ENCODE measurements around the gene UTS2B.

The UTS2B gene

DNA sequence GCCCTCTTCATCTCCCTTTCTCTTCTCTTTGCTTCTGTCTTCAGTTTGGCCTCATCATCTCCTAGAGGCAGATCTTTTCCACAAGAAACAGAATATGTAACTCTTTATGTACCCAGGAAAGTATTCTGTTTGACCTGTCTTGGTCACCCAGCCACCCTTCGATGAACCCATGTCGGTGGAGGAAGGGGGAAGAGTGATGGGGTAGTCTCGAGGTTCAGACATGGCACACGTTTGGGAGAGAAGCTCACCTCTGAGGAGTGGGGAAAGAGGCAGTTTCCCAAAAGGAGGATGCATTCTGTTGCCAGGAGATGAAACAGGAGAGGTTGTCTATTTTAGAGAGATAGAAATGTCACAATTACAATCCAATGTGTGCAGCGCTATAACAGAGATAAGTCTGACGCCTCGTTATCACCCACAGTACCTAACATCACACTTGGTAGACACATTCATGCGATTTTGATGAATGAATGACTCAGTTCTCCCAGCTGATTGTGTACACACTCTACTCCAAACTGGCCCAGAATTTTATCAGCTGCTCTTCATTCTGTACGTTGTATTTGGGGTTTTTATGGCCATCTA is 1.9 kb downstream of the UTS2B start:
- no peak for FAIRE-seq
- no peak for TF ChIP-seq CTCF (IDR thresholded peaks at IDR 0.05; ENCODE audit: insufficient read depth, missing control alignments)
- DNase-seq (ENCODE audit: insufficient read length, low spot score) = no peak

DNA sequence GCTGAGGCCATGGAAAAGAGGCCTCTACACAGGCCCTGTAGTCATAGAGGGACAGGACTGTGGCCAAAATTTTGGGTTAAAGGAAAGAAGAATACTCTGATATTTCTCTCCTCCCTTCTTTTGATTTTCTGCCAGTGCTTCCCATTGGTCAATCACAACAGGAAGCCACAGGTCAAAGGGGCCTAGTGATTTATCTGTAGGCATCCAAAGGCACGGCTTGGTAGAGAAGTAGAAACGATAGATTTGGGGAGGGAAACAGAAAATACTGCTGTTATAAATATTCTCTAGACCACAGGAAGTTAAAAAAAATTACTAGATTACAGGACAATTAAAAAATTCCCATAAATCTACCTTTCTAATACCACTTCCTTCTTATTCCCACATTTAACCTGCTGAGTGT is 2.8 kb downstream of the UTS2B start:
- FAIRE-seq = no peak
- DNase-seq (ENCODE audit: insufficient read length, low spot score) = no peak
- TF ChIP-seq CTCF (IDR thresholded peaks at IDR 0.05; ENCODE audit: insufficient read depth, missing control alignments) = no peak

GRCh38 chr3:191324936-191325335 is 5.4 kb downstream of the UTS2B start:
- FAIRE-seq (no peak), DNase-seq (ENCODE audit: insufficient read length, low spot score) (no peak)
- no peak for TF ChIP-seq CTCF (IDR thresholded peaks at IDR 0.05; ENCODE audit: insufficient read depth, missing control alignments)

DNA sequence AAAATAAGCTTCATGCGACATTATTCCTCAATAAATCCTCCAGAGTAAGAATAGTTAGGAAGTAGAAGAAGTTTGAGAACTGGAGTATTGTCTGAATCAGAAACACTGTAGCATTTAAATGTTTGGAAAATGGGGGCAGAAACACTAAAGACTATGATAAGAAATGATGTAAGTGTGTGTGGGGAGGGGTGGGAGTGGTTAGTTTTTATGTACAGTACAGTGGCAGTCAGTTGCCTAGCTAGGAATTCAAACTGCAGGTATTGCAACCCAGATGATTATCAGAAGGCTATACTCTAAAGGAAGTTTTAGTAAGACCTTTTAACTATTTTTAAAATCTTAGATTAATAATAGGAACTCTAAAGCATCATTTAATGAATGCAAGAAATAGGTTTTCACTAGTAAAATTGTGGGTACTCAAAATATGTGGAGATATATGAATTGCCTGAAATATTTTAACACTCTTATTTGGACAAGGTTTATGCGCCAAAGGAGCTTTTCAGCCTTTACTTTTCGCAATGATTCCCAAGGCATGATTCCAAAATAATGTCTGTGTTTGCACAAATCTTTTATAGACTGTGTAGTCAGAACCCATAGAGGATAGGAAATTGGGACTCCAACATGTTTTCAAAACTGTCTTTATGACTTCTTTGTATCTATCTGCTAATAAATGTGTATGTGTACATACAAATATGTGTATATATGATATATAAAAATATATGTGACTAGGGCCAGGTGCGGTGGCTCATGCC is 9.1 kb downstream of the UTS2B start:
- DNase-seq (ENCODE audit: insufficient read length, low spot score) (no peak), FAIRE-seq (no peak)
- TF ChIP-seq CTCF (IDR thresholded peaks at IDR 0.05; ENCODE audit: insufficient read depth, missing control alignments) = no peak

DNA sequence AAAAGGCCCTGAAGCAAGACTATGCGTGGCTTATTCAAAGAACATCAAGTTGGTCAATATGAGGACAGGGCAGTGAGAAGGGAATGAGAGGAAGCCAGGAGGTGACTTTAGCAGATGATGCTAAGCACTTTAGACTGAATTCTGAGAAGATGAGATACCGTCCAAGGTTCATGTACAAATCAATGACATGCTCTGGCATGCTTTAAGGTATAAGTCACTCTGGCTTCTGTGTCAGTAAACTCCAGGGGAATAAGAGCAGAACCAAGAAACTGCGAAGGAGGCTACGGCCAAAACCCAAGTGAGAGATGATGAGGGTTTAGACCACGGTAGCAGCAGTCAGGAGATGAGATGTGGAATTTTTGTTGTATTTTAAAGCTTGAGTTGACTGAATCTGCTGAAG is 10.0 kb downstream of the UTS2B start:
- no peak for TF ChIP-seq CTCF (IDR thresholded peaks at IDR 0.05; ENCODE audit: insufficient read depth, missing control alignments)
- FAIRE-seq = no peak
- DNase-seq (ENCODE audit: insufficient read length, low spot score) = no peak

DNA sequence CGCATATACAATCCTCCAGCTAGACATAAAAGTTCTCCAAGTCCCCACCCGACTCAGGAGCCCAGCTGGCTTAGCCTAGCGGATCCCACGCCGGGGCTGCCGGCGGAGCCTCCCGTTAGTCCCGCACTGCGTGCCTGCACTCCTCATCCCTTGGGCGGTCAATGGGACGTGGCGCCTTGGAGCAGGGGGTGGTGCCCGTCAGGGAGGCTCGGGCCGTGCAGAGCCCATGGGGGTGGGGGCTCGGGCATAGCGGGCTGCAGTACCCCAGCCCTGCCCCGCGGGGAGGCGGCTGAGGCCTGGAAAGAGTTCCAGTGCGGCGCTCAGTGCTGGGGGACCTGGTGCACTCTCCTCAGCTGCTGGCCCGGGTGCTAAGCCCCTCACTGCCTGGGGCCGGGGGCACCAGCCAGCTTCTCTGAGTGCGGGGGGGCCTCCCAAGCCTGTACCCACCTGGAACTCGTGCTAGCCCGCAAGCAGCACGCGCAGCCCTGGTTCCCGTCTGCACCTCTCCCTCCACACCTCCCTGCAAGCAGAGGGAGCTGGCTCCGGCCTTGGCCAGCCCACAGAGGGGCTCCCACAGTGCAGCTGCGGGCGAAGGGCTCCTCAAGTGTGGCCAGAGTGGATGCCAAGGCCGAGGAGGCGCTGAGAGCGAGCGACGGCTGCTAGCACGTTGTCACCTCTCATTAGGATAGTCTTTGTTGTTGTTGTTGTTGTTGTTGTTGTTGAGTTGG is 13.3 kb downstream of the UTS2B start:
- DNase-seq (ENCODE audit: insufficient read length, low spot score) (no peak), FAIRE-seq (no peak)
- TF ChIP-seq CTCF (IDR thresholded peaks at IDR 0.05; ENCODE audit: insufficient read depth, missing control alignments) = no peak
